AML-193 (cell line): ENCODE data around the gene BLVRA.
"Not testable (repeated sequence)": the region's sequence is repeated elsewhere in the genome, so short reads cannot be mapped to it uniquely, and the experiment has no call there.

Experiments
- DNase-seq, 2 experiments: peaks; one replicate each; lab custom pipeline; 2025; lab: John Stamatoyannopoulos, UW

Gene BLVRA

DNA sequence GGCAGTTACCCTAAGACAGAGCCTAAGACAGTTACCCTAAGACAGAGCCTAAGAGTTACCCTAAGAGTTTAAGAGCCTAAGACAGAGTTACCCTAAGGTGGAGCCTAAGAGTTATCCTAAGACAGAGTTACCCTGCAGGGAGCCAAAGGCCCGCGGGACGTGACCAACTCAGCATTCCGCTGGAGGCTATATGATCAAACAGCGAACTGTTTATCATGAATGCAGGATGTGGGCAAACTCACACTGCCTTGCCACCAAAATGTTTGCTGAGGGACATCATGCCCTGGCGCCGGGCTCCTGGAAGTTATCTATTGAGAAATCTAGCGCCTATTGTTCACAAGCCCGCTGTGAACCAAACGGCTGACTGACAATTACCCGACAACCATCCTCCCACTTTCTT, 49.9 kb downstream of the BLVRA start:
- DNase-seq = no peak

DNA sequence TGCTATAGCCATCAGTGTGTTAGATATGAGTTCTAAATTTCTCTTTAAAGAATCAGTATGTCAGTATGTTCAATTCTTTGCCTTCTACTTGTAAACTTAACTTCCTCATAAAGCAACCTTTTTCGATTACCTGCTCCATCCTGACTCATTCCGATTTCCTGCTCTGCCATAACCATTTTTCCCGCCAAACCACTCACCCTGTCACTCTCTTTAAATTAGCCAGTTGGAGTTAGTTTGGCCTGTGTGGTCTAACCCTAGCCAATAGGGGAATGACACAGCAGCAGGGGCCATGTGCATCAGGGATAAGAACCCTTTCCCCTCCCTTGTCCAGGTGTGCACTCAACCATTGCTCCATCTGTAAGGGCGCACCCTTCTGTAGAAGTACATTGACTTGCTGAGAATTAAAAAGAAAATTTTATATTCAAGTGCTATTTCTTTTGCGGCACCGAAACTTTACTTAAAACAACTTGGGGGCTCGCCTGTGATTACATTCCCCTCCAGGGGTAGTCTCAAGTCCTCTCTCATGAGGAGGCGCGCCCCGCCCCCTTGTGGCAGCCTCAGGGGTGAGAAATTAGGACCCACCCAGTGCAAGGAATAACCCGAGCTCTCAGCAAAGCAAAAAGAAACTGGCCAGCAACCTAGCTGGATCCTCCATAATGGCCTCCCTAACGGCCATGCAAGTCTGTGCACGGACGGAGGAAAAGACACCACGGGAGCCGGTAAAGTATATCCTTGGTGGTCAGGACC, 51.9 kb downstream of the BLVRA start:
- peak; percentile 7 to 12 for DNase-seq

DNA sequence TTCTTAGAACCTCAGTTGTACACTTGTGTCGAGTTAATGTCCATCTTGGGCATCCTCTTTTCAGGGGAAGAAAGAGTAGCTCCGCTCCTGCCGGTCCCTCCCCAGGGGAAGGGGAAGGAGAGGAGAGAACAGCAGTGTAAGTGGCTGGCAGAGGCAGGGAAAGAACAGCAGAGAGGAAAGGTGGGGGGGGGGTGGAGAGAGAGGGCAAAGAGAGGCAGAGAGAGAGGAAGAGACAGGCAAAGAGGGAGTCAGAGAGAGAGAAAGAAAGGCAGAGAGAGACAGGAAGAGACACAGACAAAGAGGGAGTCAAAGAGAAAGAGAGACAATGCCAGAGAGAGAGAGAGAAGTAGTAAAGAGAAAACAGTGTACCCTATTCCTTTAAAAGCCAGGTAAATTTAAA, 56.9 kb downstream of the BLVRA start:
- DNase-seq = no peak

DNA sequence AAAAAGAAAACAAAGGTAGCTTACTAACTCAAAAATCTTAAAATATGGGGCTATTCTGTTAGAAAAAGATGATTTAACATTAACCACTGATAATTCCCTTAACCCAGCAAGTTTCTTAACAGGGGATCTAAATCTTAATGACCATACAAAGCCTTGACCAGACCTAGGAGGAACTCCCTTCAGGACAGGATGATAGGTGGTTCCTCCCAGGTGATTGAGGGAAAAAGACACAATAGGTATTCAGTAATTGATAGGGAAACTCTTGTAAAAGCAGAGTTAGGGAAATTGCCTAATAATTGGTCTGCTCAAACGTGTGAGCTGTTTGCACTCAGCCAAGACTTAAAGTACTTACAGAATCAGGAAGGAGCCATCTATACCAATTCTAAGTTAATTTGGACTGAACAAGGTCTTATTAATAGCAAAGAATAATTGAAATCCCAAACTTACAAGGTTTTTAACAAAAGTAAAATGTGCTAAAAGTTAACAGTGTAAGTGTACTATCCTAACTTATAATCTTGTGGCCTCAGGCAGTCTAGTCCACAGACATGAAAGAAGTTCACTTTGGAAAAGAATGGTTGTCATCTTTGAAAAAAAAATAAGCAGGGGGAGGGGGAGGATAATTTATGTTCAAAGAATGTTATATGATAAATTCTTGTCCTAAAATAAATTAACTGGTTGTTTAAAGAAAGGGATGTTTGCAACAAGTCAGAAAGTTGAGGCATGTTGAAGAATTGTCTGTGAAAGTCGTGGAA, 57.7 kb downstream of the BLVRA start:
- DNase-seq = not testable (repeated sequence)

DNA sequence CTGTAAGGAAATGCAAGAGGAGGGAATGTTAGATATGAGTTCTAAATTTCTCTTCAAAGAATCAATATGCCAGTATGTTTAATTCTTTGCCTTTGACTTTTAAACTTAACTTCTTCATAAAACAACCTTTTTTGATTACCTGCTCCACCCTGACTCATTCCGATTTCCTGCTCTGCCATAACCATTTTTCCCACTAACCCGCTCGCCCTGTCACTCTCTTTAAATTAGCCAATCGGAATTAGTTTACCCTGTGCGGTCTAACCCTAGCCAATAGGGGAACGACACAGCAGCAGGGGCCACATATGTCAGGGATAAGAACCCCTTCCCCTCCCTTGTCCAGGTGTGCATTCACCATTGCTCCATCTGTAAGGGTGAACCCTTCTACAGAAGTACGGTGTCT, 64.9 kb downstream of the BLVRA start:
- DNase-seq = not testable (repeated sequence)

GRCh38 chr7:43823941-43824340, 65.5 kb downstream of the BLVRA start:
- DNase-seq = no peak

DNA sequence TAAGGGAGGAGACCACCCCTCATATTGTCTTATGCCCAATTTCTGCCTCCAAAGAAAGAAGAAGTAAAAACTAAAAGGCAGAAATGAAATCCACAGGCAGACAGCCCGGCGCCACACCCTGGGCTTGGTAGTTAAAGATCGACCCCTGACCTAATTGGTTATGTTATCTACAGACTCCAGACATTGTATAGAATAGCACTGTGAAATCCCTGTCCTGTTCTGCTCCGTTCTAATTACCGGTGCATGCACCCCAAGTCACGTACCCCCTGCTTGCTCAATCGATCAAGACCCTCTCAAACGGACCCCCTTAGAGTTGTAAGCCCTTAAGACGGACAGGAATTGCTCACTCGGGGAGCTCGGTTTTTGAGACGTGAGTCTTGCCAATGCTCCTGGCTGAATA, 66.0 kb downstream of the BLVRA start:
- not testable (repeated sequence) for DNase-seq

GRCh38 chr7:43824963-43825362, 66.5 kb downstream of the BLVRA start:
- no peak for DNase-seq

- DNase-seq = no peak
Measured at GRCh38 chr7:43825391-43825808, 66.9 kb downstream of the BLVRA start.

DNA sequence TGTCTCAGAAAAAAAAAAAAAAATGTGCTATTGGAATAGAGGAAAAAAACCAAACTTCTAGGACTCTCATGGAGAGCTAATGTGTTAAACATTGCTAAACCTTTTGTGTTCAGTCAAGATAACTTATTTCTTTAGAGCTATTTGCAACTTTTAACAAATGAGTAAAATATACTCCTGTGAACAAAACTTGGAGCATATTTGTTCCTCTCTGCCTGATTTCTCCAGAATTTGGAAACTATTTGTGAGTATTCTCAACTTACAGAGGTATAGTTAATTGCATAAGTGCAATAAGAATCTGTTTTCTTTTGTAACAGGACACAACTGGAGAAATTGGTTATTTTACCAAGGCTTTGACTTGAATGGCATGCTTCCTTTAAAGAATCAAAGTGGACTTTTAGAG, 72.4 kb downstream of the BLVRA start:
- not testable (repeated sequence) for DNase-seq

- no peak for DNase-seq
Measured at GRCh38 chr7:43834463-43835251, 76.2 kb downstream of the BLVRA start.

DNA sequence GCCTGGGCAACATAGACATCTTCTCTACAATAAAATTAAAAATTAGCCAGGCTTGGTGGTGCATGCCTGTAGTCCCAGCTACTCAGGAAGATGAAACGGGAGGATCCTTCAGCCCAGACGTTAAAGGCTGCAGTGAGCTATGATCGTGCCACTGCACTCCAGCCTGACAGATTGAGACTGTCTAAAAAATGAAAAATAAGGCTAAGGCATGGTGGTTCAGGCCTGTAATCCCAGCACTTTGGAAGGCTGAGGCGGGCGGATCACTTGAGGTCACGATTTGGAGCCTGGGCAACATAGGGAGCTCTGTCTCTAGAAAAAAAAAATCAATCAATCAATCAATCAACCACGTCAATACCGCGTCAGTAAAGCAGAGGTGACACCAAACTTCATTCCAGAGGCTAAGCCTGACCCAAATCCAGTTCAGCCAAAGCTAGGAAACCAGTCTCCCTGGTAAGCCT, 79.8 kb downstream of the BLVRA start:
- no peak for DNase-seq

GRCh38 chr7:43843296-43843695, 84.8 kb downstream of the BLVRA start:
- no peak for DNase-seq

GRCh38 chr7:43844257-43844656, 85.8 kb downstream of the BLVRA start:
- DNase-seq = no peak

GRCh38 chr7:43844662-43845061, 86.2 kb downstream of the BLVRA start:
- DNase-seq = no peak

DNA sequence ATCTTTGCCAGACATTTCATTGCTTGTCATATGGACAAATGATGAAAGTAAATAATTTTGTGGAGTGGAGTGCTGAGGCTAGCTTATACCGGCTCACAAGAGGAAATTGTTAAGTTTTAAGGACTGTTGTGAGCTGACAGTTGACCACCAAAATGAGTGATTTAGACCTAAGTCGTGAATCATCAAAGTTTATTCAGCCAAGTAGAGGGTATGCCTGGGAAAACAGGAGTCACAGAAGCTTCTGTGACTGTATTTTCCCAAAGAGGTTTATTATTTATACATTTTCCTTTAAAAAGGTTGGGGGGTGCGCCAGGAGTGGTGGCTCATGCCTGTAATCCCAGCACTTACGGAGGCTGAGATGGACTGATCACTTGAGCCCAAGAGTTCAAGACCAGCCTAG, 89.0 kb downstream of the BLVRA start:
- no peak for DNase-seq

GRCh38 chr7:43849047-43849446, 90.6 kb downstream of the BLVRA start:
- no peak for DNase-seq

DNA sequence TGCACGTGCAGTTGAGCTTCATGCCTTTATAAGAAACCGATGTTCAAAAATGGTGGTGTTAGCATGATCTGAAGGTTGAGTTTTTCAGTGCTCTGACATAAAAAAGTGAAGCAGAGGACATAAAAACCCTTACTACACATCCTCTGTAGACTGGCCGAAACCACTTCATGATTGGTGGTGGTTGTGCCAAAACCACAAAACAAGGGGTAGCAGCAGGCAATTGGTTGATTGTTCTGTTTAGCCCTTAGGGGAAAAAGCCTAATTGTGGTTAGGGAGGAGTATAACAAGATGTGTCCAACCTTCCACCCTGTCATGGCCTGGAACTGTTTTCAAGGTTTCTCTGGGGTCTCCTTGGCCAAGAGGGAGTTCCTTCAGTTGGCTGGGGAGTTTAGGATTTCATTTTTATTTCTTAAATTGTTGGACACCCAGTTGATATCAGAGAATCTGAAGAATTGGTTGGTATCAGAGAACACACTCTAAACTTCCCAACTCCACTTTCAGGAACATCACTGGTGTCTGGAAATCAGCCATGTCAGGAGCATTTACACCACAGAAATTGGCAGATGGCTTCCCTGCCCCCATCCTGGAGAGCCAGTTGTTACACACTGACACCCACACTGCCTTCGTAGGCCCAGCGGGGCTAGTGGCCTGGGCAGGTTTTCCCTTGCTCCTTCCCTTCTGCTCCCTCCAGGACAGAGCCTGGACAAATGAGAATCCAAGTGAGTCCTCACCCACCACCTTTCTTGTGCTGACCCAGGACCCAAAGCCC, 92.1 kb downstream of the BLVRA start:
- peak; percentile 62 to 71 for DNase-seq

DNA sequence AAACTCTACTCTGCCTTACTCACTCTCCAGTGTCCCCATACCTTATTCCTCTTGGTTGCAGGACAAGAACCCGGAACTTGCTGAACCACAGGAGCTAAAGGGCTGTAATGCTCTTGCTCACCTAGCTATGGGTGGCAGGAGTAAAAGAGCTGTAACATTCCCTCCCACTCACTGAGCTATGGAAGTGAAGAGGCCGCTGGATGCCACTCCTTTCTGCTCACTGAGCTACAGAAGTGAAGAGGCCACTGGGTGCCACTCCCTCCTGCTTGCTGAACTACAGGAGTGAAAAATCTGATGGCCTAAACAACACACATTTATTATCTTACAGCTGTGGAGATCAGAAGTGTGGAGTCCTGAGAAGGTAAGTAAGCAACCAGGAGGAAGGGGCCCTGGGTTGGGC, 93.3 kb downstream of the BLVRA start:
- no peak for DNase-seq

GRCh38 chr7:43855176-43855575, 96.7 kb downstream of the BLVRA start:
- no peak for DNase-seq

GRCh38 chr7:43856316-43856715, 97.8 kb downstream of the BLVRA start:
- no peak for DNase-seq
